DND-41 (cell line): Measurements from ENCODE around the gene HHIPL2.

Experiments used
- CTCF ChIP-seq: IDR thresholded peaks from 2 replicates; pipeline ENCODE4 v1.5.1; 2012; ENCODE audit warnings: borderline replicate concordance, low read length, moderate library complexity, mild to moderate bottlenecking; ENCODE audit not compliant: poor library complexity, severe bottlenecking; ENCODE audit errors: extremely low read depth
- EZH2 ChIP-seq: IDR thresholded peaks from 3 replicates; pipeline ENCODE4 v1.6.1; 2012; ENCODE audit warnings: borderline replicate concordance, low read depth, mild to moderate bottlenecking, moderate library complexity, low read length, inconsistent platforms; ENCODE audit not compliant: severe bottlenecking

GRCh38 chr1:222522105-222522915 lies 25.6 kb downstream of the HHIPL2 start:
- TF ChIP-seq CTCF (no peak), EZH2 (no peak)
